Measurements from ENCODE around the gene GATAD2A. TPM values are rescaled to one million over a fixed set of nuclear protein-coding genes. Genes with fewer than 3 reads are reported as not detected.

Gene GATAD2A
- total and polyA plus RNA-seq, 2 donors (not counting 1 experiment from before 2014, with no cell fraction given): 31.7 to 63.5 TPM

DNA sequence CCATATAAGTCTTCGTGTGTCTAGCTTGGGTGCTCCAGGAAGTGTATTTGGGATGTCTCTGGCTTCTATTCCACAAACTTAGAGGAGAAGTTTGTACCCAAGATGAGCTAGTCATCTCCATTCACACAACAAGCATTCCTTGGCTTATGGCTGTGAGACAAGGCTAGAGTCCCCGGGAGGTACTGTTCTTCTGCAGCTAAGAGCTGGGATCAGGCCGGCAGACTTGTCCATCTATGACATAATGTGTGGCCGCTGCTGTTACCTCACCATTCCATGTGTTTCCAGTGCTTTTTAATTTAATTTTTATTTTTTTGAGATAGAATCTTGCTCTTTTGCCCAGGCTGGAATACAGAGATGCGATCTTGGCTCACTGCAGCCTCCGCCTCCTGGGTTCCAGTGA, 20.7 kb downstream of the GATAD2A start:
- H3K4me3 ChIP-seq (replicated peaks in 1 of 4; ENCODE audit: control extremely low read depth in 1 of 4, insufficient read depth in 1 of 4, low read depth in 3 of 4, low read length in 4 of 4): no peak overlapping the region
- H3K9ac ChIP-seq (ENCODE audit: insufficient read depth, low read length): no peak overlapping the region
- H3K27me3 ChIP-seq (ENCODE audit: control insufficient read depth, insufficient read depth, low read length): no peaks in the 10 kb centered on the region
- peaks cover 98% of the 10 kb centered on the region for H3K79me2 ChIP-seq (ENCODE audit: control insufficient read depth, insufficient read depth, low read length)
- no peaks in the 10 kb centered on the region for H3K9me3 ChIP-seq (ENCODE audit: control insufficient read depth, insufficient read depth, low read depth, low read length)
- no peaks in the 10 kb centered on the region for H3K4me1 ChIP-seq (ENCODE audit: control insufficient read depth, extremely low read depth, insufficient read depth, low read length)
- no peak overlapping the region for H2AFZ ChIP-seq (ENCODE audit: low read length)
- DNase-seq (ENCODE audit: low read depth in 2 of 2): no peak
- H3K27ac ChIP-seq (ENCODE audit: insufficient read depth, low read length): no peak overlapping the region
- H3K4me2 ChIP-seq (ENCODE audit: extremely low read depth, insufficient read depth, low read length): no peak overlapping the region
- no peak for TF ChIP-seq EZH2 (IDR thresholded peaks at IDR 0.05; ENCODE audit: low read length, missing control alignments)
- TF ChIP-seq, protein P1, sequence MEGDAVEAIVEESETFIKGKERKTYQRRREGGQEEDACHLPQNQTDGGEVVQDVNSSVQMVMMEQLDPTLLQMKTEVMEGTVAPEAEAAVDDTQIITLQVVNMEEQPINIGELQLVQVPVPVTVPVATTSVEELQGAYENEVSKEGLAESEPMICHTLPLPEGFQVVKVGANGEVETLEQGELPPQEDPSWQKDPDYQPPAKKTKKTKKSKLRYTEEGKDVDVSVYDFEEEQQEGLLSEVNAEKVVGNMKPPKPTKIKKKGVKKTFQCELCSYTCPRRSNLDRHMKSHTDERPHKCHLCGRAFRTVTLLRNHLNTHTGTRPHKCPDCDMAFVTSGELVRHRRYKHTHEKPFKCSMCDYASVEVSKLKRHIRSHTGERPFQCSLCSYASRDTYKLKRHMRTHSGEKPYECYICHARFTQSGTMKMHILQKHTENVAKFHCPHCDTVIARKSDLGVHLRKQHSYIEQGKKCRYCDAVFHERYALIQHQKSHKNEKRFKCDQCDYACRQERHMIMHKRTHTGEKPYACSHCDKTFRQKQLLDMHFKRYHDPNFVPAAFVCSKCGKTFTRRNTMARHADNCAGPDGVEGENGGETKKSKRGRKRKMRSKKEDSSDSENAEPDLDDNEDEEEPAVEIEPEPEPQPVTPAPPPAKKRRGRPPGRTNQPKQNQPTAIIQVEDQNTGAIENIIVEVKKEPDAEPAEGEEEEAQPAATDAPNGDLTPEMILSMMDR (conservative IDR thresholded peaks at IDR 0.05 in 1 of 2, IDR thresholded peaks at IDR 0.05 in 1 of 2; ENCODE audit: low read depth in 1 of 2, low read length in 2 of 2): no peak
- H4K20me1 ChIP-seq (ENCODE audit: control insufficient read depth, extremely low read depth, insufficient read depth, low read length): no peaks in the 10 kb centered on the region
- no peaks in the 10 kb centered on the region for H3K36me3 ChIP-seq (ENCODE audit: control insufficient read depth, insufficient read depth, low read length)

DNA sequence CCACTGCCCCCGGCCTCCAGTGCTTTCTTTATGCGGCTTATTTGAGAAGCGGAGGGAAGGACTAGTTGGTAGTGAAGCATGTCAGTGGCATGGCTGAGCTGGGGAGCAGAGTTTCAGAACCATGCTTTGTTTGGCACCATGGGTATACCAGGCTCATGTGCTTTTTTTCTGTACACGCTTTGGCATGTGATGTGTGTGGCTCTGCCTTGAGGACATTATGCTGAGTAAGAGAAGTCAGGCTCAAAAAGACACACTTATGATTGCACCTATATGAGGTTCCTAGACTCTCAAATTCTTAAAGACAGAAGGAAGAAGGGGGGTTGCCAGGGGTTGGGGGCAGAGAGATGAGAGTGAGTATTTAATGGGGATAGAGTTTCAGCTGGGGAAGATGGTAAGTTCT, 21.3 kb downstream of the GATAD2A start:
- no peaks in the 10 kb centered on the region for H3K36me3 ChIP-seq (ENCODE audit: control insufficient read depth, insufficient read depth, low read length)
- no peaks in the 10 kb centered on the region for H3K27me3 ChIP-seq (ENCODE audit: control insufficient read depth, insufficient read depth, low read length)
- H3K4me1 ChIP-seq (ENCODE audit: control insufficient read depth, extremely low read depth, insufficient read depth, low read length): no peaks in the 10 kb centered on the region
- H3K9ac ChIP-seq (ENCODE audit: insufficient read depth, low read length): no peak overlapping the region
- no peaks in the 10 kb centered on the region for H4K20me1 ChIP-seq (ENCODE audit: control insufficient read depth, extremely low read depth, insufficient read depth, low read length)
- H3K9me3 ChIP-seq (ENCODE audit: control insufficient read depth, insufficient read depth, low read depth, low read length): no peaks in the 10 kb centered on the region
- H3K4me3 ChIP-seq (replicated peaks in 1 of 4; ENCODE audit: control extremely low read depth in 1 of 4, insufficient read depth in 1 of 4, low read depth in 3 of 4, low read length in 4 of 4): no peak overlapping the region
- H3K4me2 ChIP-seq (ENCODE audit: extremely low read depth, insufficient read depth, low read length): no peak overlapping the region
- H3K79me2 ChIP-seq (ENCODE audit: control insufficient read depth, insufficient read depth, low read length): peaks cover 97% of the 10 kb centered on the region
- no peak for DNase-seq (ENCODE audit: low read depth in 2 of 2)
- TF ChIP-seq, protein P1 (conservative IDR thresholded peaks at IDR 0.05 in 1 of 2, IDR thresholded peaks at IDR 0.05 in 1 of 2; ENCODE audit: low read depth in 1 of 2, low read length in 2 of 2): no peak
- TF ChIP-seq EZH2 (IDR thresholded peaks at IDR 0.05; ENCODE audit: low read length, missing control alignments): no peak
- no peak overlapping the region for H2AFZ ChIP-seq (ENCODE audit: low read length)
- H3K27ac ChIP-seq (ENCODE audit: insufficient read depth, low read length): no peak overlapping the region

GRCh38 chr19:19427302-19427701, 21.8 kb downstream of the GATAD2A start:
- H3K9ac ChIP-seq (ENCODE audit: insufficient read depth, low read length): no peak overlapping the region
- no peaks in the 10 kb centered on the region for H4K20me1 ChIP-seq (ENCODE audit: control insufficient read depth, extremely low read depth, insufficient read depth, low read length)
- no peaks in the 10 kb centered on the region for H3K4me1 ChIP-seq (ENCODE audit: control insufficient read depth, extremely low read depth, insufficient read depth, low read length)
- peaks cover 96% of the 10 kb centered on the region for H3K79me2 ChIP-seq (ENCODE audit: control insufficient read depth, insufficient read depth, low read length)
- no peak for DNase-seq (ENCODE audit: low read depth in 2 of 2)
- no peak overlapping the region for H2AFZ ChIP-seq (ENCODE audit: low read length)
- no peaks in the 10 kb centered on the region for H3K36me3 ChIP-seq (ENCODE audit: control insufficient read depth, insufficient read depth, low read length)
- H3K27me3 ChIP-seq (ENCODE audit: control insufficient read depth, insufficient read depth, low read length): no peaks in the 10 kb centered on the region
- H3K9me3 ChIP-seq (ENCODE audit: control insufficient read depth, insufficient read depth, low read depth, low read length): no peaks in the 10 kb centered on the region
- no peak overlapping the region for H3K27ac ChIP-seq (ENCODE audit: insufficient read depth, low read length)
- TF ChIP-seq, protein P1 (conservative IDR thresholded peaks at IDR 0.05 in 1 of 2, IDR thresholded peaks at IDR 0.05 in 1 of 2; ENCODE audit: low read depth in 1 of 2, low read length in 2 of 2): no peak
- TF ChIP-seq EZH2 (IDR thresholded peaks at IDR 0.05; ENCODE audit: low read length, missing control alignments): no peak
- no peak overlapping the region for H3K4me2 ChIP-seq (ENCODE audit: extremely low read depth, insufficient read depth, low read length)
- H3K4me3 ChIP-seq (replicated peaks in 1 of 4; ENCODE audit: control extremely low read depth in 1 of 4, insufficient read depth in 1 of 4, low read depth in 3 of 4, low read length in 4 of 4): no peak overlapping the region

Measured in fibroblast of lung (primary cell).